Heart left ventricle (tissue), 16 donors: ENCODE data around the gene DYRK2. TPM values are rescaled to one million over a fixed set of nuclear protein-coding genes. Genes with fewer than 3 reads are reported as not detected.
A peak's percentile ranks its signal among the peaks of the same experiment; 100 is the strongest.

Source experiments
- ATAC-seq, 4 donors: fragments of 200-7000 bp; cut with Tn5 transposase; one replicate each; pipeline ENCODE4 v1.9.1; 2020 to 2022; ENCODE audit warnings: moderate library complexity in 4 of 4, mild to moderate bottlenecking in 3 of 4, moderate number of reproducible peaks in 1 of 4
- DNase-seq, 5 donors: peaks; one replicate each; pipeline ENCODE4 v3.0.0-alpha.2; 2020
- H3K27ac ChIP-seq, 12 donors: fragments of 200-600 bp; sonication (generic) in 4 of 12; one replicate each; pipeline versions ENCODE4 v1.5.0 to v1.8.0; 2016 to 2022; ENCODE audit warnings: mild to moderate bottlenecking in 2 of 12
- H3K27me3 ChIP-seq, 9 donors: fragments of 200-600 bp; sonication (generic) in 2 of 9; one replicate each; pipeline versions ENCODE4 v1.5.1 to v1.8.0; 2016 to 2022; ENCODE audit warnings: mild to moderate bottlenecking in 3 of 9
- H3K36me3 ChIP-seq, 9 donors: fragments of 200-600 bp; sonication (generic) in 2 of 9; one replicate each; pipeline versions ENCODE4 v1.5.0 to v1.8.0; 2018 to 2022; ENCODE audit warnings: mild to moderate bottlenecking in 2 of 9
- H3K4me1 ChIP-seq, 12 donors: fragments of 200-600 bp; sonication (generic) in 4 of 12; one replicate each; pipeline versions ENCODE4 v1.5.0 to v1.8.0; 2016 to 2022; ENCODE audit warnings: mild to moderate bottlenecking in 3 of 12
- H3K4me3 ChIP-seq, 12 donors: fragments of 200-600 bp; sonication (generic) in 4 of 12; one replicate each; pipeline versions ENCODE4 v1.5.0 to v1.8.0; 2017 to 2022; ENCODE audit warnings: mild to moderate bottlenecking in 9 of 12, moderate library complexity in 4 of 12
- H3K9me3 ChIP-seq, 12 donors: fragments of 200-600 bp; sonication (generic) in 4 of 12; one replicate each; pipeline versions ENCODE4 v1.5.0 to v1.8.0; 2016 to 2022; ENCODE audit warnings: mild to moderate bottlenecking in 1 of 12
- POLR2A ChIP-seq, 2 donors: fragments of 450-650 bp; IDR thresholded peaks; one replicate each; pipeline ENCODE4 v1.6.1; 2017; ENCODE audit warnings: antibody characterized with exemption in 2 of 2, mild to moderate bottlenecking in 2 of 2, moderate library complexity in 2 of 2
- WGBS, 4 donors: extraction: QIAGEN DNeasy Blood & Tissue Kit in 2 of 4; methylation state at CpG; one replicate each; pipeline versions ENCODE4 v1.1.5 to v1.1.7; 2013 to 2018; 5-methylcytosine and 5-hydroxymethylcytosine counted together
- intact Hi-C, 10 donors: fragments of 100-400 bp; cut with DNase I; formaldehyde crosslinking; loops; one replicate each; pipeline versions ENCODE4 v1.11.1 to v1.14.2; 2022
- polyA plus RNA-seq, 2 donors: library from polyadenylated mRNA; stranded (reverse); fragments of 200-250 nt; gene quantifications; one replicate each; pipeline ENCODE4 v1.2.3, GENCODE V29; 2013
- total RNA-seq, 9 donors: library from RNA; depleted of rRNA in 2 of 9; stranded (reverse); fragments of >200 nt in 2 of 9; fragmentation: NEBNext Ultra II Directional in 3 of 9; extraction: Animal tissue kit (Norgen Biotek cat#: 25700) in 3 of 9; gene quantifications; one replicate each; pipeline versions ENCODE4 v1.1.0 to v1.2.4, GENCODE V29; 2016 to 2023
- TF ChIP-seq, protein P1 (sequence below), 12 donors: fragments of 200-600 bp; sonication (generic) in 4 of 12; IDR thresholded peaks; one replicate each; pipeline versions ENCODE4 v1.5.0 to v1.8.0; 2018 to 2022; ENCODE audit warnings: antibody characterized with exemption in 12 of 12, mild to moderate bottlenecking in 5 of 12
- donor health status: ischemic (EF 13 %, LVEDD 7.1; RV severe dilation, severe dysfunction).
- donor health status: healthy with polysubstance abuse.
- donor health status: DM: no; HTN: yes; CAD: no.
- donor health status: DM: no; HTN: no; CAD: no.
- donor health status: ischemic (EF 25% LVEDD 6.9; RV normal size, moderate dysfunction).
- donor health status: ischemic (EF 25% LVEDD 5.7; RV mildly dilated, moderate dysfunction).
- donor health status: healthy.
- donor health status: DM: yes; HTN: yes; CAD: no.
- donor health status: ischemic (EF 35%, LVEDD 5.7; RV mildly dilated, moderate dysfunction).
- donor health status: nonischemic (EF 11% LVEDD 7.7; RV severe dilation, severe dysfunction).
- donor health status: DM: yes; HTN: yes; CAD: no.
- donor health status: PGD.
- donor health status: ischemic (EF 29% LVEDD 5.4; RV normal size, mild dysfunction).
- donor health status: nonischemic (EF 23%, LVEDD 6.1; RV moderate dilation, normal function).

DYRK2 gene
- total and polyA plus RNA-seq, 11 donors = 7.8 to 62.9 (median 37.8) TPM

DNA sequence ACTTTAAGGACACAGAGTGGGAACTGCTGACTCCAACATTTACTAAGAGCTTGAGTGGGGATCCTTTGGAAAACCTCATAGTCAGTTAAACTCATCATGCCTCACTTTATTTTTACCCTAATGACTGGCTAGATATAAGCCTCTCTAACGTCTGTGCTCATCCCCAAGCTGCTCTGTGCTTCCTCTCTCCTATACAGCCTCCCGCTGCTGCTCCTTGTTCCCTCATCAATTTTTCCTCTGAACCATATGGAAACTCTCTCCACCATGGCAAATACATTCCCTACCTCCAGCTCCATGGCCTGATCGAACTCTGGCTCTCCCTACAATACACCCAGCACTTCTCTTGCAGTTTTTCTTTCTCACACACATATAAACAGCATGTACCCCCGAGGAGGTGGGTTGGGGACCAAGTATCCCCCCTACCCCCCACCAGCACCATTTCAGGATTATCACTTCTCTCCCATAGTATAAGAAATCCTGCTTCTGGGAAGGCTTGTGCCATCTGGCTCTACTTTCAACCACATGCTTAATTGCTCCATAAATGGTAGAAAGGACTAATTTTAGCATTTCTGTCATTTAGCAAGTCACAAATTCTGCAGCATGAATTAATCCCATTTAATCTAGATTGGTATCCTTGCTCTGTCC is 39.2 kb upstream of the DYRK2 start:
- H3K4me1 ChIP-seq = no peaks in the 10 kb centered on the region
- no peaks in the 10 kb centered on the region for H3K9me3 ChIP-seq
- WGBS, 4 donors = 76 to 85% (median 80%) methylated on average over 4 of the region's 4 CpGs
- H3K27me3 ChIP-seq = no peaks in the 10 kb centered on the region
- ATAC-seq (no peak), DNase-seq (no peak)
- intact Hi-C loops = no loop called here
- H3K27ac ChIP-seq = no peak overlapping the region
- TF ChIP-seq POLR2A (IDR thresholded peaks at IDR 0.05) = no peak
- TF ChIP-seq, protein P1, sequence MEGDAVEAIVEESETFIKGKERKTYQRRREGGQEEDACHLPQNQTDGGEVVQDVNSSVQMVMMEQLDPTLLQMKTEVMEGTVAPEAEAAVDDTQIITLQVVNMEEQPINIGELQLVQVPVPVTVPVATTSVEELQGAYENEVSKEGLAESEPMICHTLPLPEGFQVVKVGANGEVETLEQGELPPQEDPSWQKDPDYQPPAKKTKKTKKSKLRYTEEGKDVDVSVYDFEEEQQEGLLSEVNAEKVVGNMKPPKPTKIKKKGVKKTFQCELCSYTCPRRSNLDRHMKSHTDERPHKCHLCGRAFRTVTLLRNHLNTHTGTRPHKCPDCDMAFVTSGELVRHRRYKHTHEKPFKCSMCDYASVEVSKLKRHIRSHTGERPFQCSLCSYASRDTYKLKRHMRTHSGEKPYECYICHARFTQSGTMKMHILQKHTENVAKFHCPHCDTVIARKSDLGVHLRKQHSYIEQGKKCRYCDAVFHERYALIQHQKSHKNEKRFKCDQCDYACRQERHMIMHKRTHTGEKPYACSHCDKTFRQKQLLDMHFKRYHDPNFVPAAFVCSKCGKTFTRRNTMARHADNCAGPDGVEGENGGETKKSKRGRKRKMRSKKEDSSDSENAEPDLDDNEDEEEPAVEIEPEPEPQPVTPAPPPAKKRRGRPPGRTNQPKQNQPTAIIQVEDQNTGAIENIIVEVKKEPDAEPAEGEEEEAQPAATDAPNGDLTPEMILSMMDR (IDR thresholded peaks at IDR 0.05) = no peak
- no peaks in the 10 kb centered on the region for H3K36me3 ChIP-seq
- H3K4me3 ChIP-seq = no peak overlapping the region

DNA sequence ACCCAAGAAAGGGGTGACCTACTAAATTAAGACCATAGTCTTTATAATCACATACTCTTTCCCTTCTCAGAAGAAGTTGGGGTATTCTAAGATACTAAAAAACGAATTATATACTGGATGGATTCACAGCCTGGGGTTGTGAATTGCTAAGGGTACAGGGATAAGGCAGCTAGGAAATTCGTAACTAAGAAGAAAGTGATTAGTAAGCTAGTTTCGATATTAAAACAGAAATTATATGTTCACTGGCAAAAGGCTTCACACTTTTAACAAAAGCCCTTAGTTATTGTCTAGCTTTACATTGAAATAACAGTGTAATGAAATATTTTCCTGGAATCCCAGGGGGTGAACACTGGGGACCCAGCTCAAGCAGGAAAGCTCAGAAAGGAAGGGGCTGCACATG is 35.5 kb upstream of the DYRK2 start:
- 61 to 65% (median 63%) methylated on average over 3 of the region's 3 CpGs for WGBS, 4 donors
- ATAC-seq = no peak

DNA sequence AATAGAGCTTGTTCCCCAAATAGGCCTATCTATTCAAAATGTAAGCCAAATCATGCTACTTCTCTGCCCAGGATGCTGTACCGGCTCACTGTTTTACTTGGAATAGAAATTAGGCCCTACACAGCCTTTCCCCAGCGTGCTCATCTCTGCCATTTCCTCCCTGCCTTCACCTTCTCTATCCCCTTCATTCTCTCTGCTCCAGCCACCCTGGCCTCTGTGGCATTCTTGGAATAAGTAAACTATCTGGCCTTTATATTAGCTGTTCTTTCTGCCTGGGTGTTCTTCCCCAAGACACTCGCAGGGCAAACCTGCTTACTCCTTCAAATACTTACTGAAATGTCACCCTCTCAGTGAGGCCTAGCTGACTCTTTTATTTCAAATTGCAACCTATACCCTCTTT is 30.9 kb upstream of the DYRK2 start:
- no peak overlapping the region for H3K4me3 ChIP-seq
- H3K4me1 ChIP-seq = peaks cover 0 to 13% (median 2%) of the 10 kb centered on the region in 12 donors
- TF ChIP-seq, protein P1 (IDR thresholded peaks at IDR 0.05) = no peak
- no peaks in the 10 kb centered on the region for H3K27me3 ChIP-seq
- no peaks in the 10 kb centered on the region for H3K9me3 ChIP-seq
- peak overlapping the region in 1 of 12 donors; percentile 27 for H3K27ac ChIP-seq
- H3K36me3 ChIP-seq = no peaks in the 10 kb centered on the region
- no peak for DNase-seq
- intact Hi-C loops = no loop called here
- 61 to 72% (median 69%) methylated on average over 3 of the region's 3 CpGs for WGBS, 4 donors
- no peak for ATAC-seq

More for the DNA sequence above, 35.5 kb upstream of the DYRK2 start:
- Histone ChIP-seq H3K4me3 (no peak overlapping the region), H3K36me3 (no peaks in the 10 kb centered on the region), H3K27me3 (no peaks in the 10 kb centered on the region), H3K27ac (no peak overlapping the region), H3K9me3 (no peaks in the 10 kb centered on the region), H3K4me1 (peaks cover 0 to 13% (median 2%) of the 10 kb centered on the region in 12 donors)
- intact Hi-C loops = no loop called here
- DNase-seq = no peak
- TF ChIP-seq POLR2A (IDR thresholded peaks at IDR 0.05) = no peak
- TF ChIP-seq, protein P1 (IDR thresholded peaks at IDR 0.05) = no peak

DNA sequence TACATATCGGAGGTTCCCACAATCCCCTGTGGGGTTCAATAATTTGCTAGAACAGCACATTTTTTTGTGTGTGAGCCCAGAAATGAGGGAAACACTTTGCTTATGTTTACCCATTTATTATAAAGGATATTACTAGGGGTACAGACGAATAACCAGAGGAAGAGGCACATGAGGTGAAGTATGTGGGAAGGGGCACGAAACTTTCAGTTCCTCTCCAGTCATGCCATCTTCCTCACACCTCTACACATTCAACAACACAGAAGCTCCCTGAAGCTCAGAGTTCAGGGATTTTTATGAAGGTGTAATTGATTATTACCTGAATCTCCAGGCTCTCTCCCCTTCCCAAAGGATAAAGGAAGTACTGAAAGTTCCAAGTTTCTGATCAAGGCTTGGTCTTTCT is 30.2 kb upstream of the DYRK2 start:
- no peaks in the 10 kb centered on the region for H3K9me3 ChIP-seq
- no peak for TF ChIP-seq POLR2A (IDR thresholded peaks at IDR 0.05)
- TF ChIP-seq, protein P1 (IDR thresholded peaks at IDR 0.05) = no peak
- no peaks in the 10 kb centered on the region for H3K27me3 ChIP-seq
- H3K36me3 ChIP-seq = no peaks in the 10 kb centered on the region
- 90 to 94% (median 93%) methylated on average over 3 of the region's 3 CpGs for WGBS, 4 donors
- no peak overlapping the region for H3K27ac ChIP-seq
- no peak overlapping the region for H3K4me3 ChIP-seq
- ATAC-seq (no peak), DNase-seq (no peak)
- intact Hi-C loops = no loop called here
- peaks cover 0 to 13% (median 2%) of the 10 kb centered on the region in 12 donors for H3K4me1 ChIP-seq
